HCT116 (cell line): ENCODE data around the gene TMEM182. TPM values are rescaled to one million over a fixed set of nuclear protein-coding genes. Genes with fewer than 3 reads are reported as not detected.

Experiments used
- ATAC-seq: fragments of 200-7000 bp; cut with Tn5 transposase; 2 replicates; pipeline ENCODE4 v1.9.1; 2020; ENCODE audit warnings: mild to moderate bottlenecking, moderate library complexity
- BruUV-seq: library from RNA; stranded (reverse); fragments of 400-500 nt; replicated peaks from 2 replicates; lab custom pipeline; 2021; lab: Mats Ljungman, UMichigan
- CTCF ChIA-PET: fragments of 300-600 bp; sonication (Branson Sonifier 250); formaldehyde crosslinking; loops from one replicate; lab custom pipeline; 2021; ENCODE audit warnings: antibody characterized with exemption; lab: Charles Lee
- POLR2A ChIA-PET: fragments of 300-600, 350-600 bp; sonication (Branson Sonifier 250); formaldehyde crosslinking; loops from one replicate; lab custom pipeline; 2021; ENCODE audit warnings: antibody characterized with exemption; lab: Charles Lee
- RAD21 ChIA-PET, 2 experiments: fragments of 300-600 bp; sonication (Branson Sonifier 250); formaldehyde crosslinking; loops; one replicate each; lab custom pipeline; 2023; ENCODE audit warnings: low total read pairs in 2 of 2; ENCODE audit not compliant: uncharacterized antibody in 2 of 2, unreplicated experiment in 2 of 2, low non-redundant PET in 1 of 2; lab: Charles Lee
- DNase-seq: peaks from one replicate; pipeline ENCODE4 v3.0.0-alpha.2; 2010; ENCODE audit warnings: low read depth, low spot score
- H2AFZ ChIP-seq: fragments of 200-600 bp; shearing (Covaris generic), sonication (generic); 2 replicates; pipeline ENCODE4 v1.6.1; 2017; ENCODE audit warnings: low read depth, mixed run types, mixed read lengths, antibody characterized with exemption, low read length; ENCODE audit not compliant: poor library complexity, severe bottlenecking
- H3K27ac ChIP-seq: 2 replicates; pipeline ENCODE4 v1.5.1; 2012; ENCODE audit warnings: low read depth, low read length
- H3K27me3 ChIP-seq: fragments of 200-600 bp; sonication (generic); 2 replicates; pipeline ENCODE4 v1.6.1; 2016; ENCODE audit warnings: mixed run types, low read length, mixed read lengths; ENCODE audit not compliant: insufficient read depth
- H3K36me3 ChIP-seq, 2 experiments: fragments of 200-500 bp in 1 of 2; fragments of 200-600 bp in 1 of 2; sonication (Bioruptor generic) in 1 of 2; sonication (generic) in 1 of 2; 2 replicates each; pipeline versions ENCODE4 v1.5.1 to v1.6.1; 2014 to 2016; ENCODE audit warnings: low read length in 2 of 2, inconsistent platforms in 1 of 2, mixed read lengths in 1 of 2, mixed run types in 1 of 2; ENCODE audit not compliant: insufficient read depth in 2 of 2, control insufficient read depth in 1 of 2
- H3K4me1 ChIP-seq, 2 experiments: fragments of 200-600 bp in 1 of 2; sonication (generic) in 1 of 2; 2 replicates each; pipeline versions ENCODE4 v1.5.1 to v1.6.1; 2012 to 2017; ENCODE audit warnings: low read length in 2 of 2, inconsistent platforms in 1 of 2, mild to moderate bottlenecking in 1 of 2, mixed read lengths in 1 of 2, mixed run types in 1 of 2, moderate library complexity in 1 of 2; ENCODE audit not compliant: insufficient read depth in 2 of 2, control insufficient read depth in 1 of 2
- H3K4me2 ChIP-seq: fragments of 200-600 bp; sonication (generic); 2 replicates; pipeline ENCODE4 v1.6.1; 2017; ENCODE audit warnings: mixed run types, low read length, mixed read lengths
- H3K4me3 ChIP-seq, 2 experiments: fragments of 200-600 bp in 1 of 2; sonication (generic) in 1 of 2; replicated peaks in 1 of 2; 2 replicates each; pipeline ENCODE4 v1.5.1; 2011 to 2016; ENCODE audit warnings: low read length in 2 of 2, control low read depth in 1 of 2, low read depth in 1 of 2, mild to moderate bottlenecking in 1 of 2, mixed read lengths in 1 of 2, mixed run types in 1 of 2
- H3K79me2 ChIP-seq: fragments of 200-600 bp; sonication (generic); 2 replicates; pipeline ENCODE4 v1.6.1; 2017; ENCODE audit warnings: mild to moderate bottlenecking, mixed run types, low read length, moderate library complexity, mixed read lengths; ENCODE audit not compliant: insufficient read depth
- H3K9ac ChIP-seq: fragments of 200-600 bp; sonication (generic); 2 replicates; pipeline ENCODE4 v1.6.1; 2016; ENCODE audit warnings: low read length, mixed read lengths
- H3K9me2 ChIP-seq: fragments of 200-600 bp; sonication (generic), shearing (Covaris generic); 2 replicates; pipeline ENCODE4 v1.6.1; 2017; ENCODE audit warnings: mixed run types, mild to moderate bottlenecking, moderate library complexity; ENCODE audit not compliant: insufficient read depth
- H3K9me3 ChIP-seq, 2 experiments: fragments of 200-500 bp in 1 of 2; fragments of 200-600 bp in 1 of 2; sonication (Bioruptor generic) in 1 of 2; sonication (generic) in 1 of 2; 2 replicates each; pipeline ENCODE4 v1.6.1; 2014 to 2017; ENCODE audit warnings: low read length in 2 of 2, mixed read lengths in 2 of 2, inconsistent platforms in 1 of 2, low read depth in 1 of 2, mild to moderate bottlenecking in 1 of 2, mixed run types in 1 of 2, moderate library complexity in 1 of 2; ENCODE audit not compliant: control insufficient read depth in 1 of 2, insufficient read depth in 1 of 2
- H4K20me1 ChIP-seq: fragments of 200-600 bp; sonication (generic), shearing (Covaris generic); 2 replicates; pipeline ENCODE4 v1.6.1; 2017; ENCODE audit warnings: mixed run types, mild to moderate bottlenecking, moderate library complexity; ENCODE audit not compliant: insufficient read depth
- EGR1 ChIP-seq: IDR thresholded peaks from 2 replicates; pipeline ENCODE4 v1.6.1; 2012; ENCODE audit warnings: low read depth
- ELF1 ChIP-seq: IDR thresholded peaks from 2 replicates; pipeline ENCODE4 v1.6.1; 2012; ENCODE audit warnings: low read depth, borderline replicate concordance
- JUND ChIP-seq: IDR thresholded peaks from 2 replicates; pipeline ENCODE4 v1.6.1; 2012
- POLR2AphosphoS5 ChIP-seq: IDR thresholded peaks from 2 replicates; pipeline ENCODE4 v1.6.1; 2011; ENCODE audit warnings: mild to moderate bottlenecking, low read depth, low read length, moderate library complexity
- RAD21 ChIP-seq: IDR thresholded peaks from 2 replicates; pipeline ENCODE4 v1.6.1; 2012; ENCODE audit warnings: low read depth, mild to moderate bottlenecking
- SIN3A ChIP-seq: IDR thresholded peaks from 2 replicates; pipeline ENCODE4 v1.6.1; 2012; ENCODE audit warnings: low read depth
- SP1 ChIP-seq: IDR thresholded peaks from 2 replicates; pipeline ENCODE4 v1.6.1; 2012; ENCODE audit warnings: low read depth
- SRF ChIP-seq: IDR thresholded peaks from 2 replicates; pipeline ENCODE4 v1.6.1; 2012; ENCODE audit warnings: low read depth
- YY1 ChIP-seq: IDR thresholded peaks from 2 replicates; pipeline ENCODE4 v1.6.1; 2011; ENCODE audit warnings: low read length, low read depth, moderate library complexity, mild to moderate bottlenecking; ENCODE audit not compliant: insufficient replicate concordance; ENCODE audit errors: extremely low read depth
- ZFX ChIP-seq: fragments of 450-650 bp; IDR thresholded peaks from 2 replicates; pipeline ENCODE4 v1.6.1; 2017
- ZNF274 ChIP-seq: fragments of 200-500 bp; sonication (Bioruptor generic); IDR thresholded peaks from 2 replicates; pipeline ENCODE4 v1.6.1; 2014; ENCODE audit warnings: mild to moderate bottlenecking, low read depth, low read length, inconsistent platforms
- intact Hi-C: fragments of 100-400 bp; cut with micrococcal nuclease; formaldehyde crosslinking; loops from 2 replicates; pipeline ENCODE4 v1.10.0; 2022
- total RNA-seq: library from RNA; stranded (reverse); gene quantifications from one replicate; pipeline ENCODE4 v1.2.1, GENCODE V29; 2021; ENCODE audit not compliant: unreplicated experiment
- TF ChIP-seq, protein P1 (sequence below), 3 experiments: fragments of 200-600 bp in 1 of 3; sonication (generic) in 1 of 3; IDR thresholded peaks in 2 of 3; conservative IDR thresholded peaks in 1 of 3; 2 replicates each; pipeline ENCODE4 v1.5.1; 2012 to 2017; ENCODE audit warnings: low read depth in 2 of 3, low read length in 2 of 3, antibody characterized with exemption in 1 of 3, borderline replicate concordance in 1 of 3, control low read depth in 1 of 3, mild to moderate bottlenecking in 1 of 3, mixed read lengths in 1 of 3, mixed run types in 1 of 3, moderate library complexity in 1 of 3; ENCODE audit not compliant: insufficient read depth in 1 of 3
- TF ChIP-seq, protein P2 (sequence below): IDR thresholded peaks from 2 replicates; pipeline ENCODE4 v1.6.1; 2012
- TF ChIP-seq, protein P3 (sequence below): IDR thresholded peaks from 2 replicates; pipeline ENCODE4 v1.6.1; 2012; ENCODE audit warnings: low read depth

TMEM182 gene
- total RNA-seq, 1 experiment from 2014 or later, result 8.4 TPM

DNA sequence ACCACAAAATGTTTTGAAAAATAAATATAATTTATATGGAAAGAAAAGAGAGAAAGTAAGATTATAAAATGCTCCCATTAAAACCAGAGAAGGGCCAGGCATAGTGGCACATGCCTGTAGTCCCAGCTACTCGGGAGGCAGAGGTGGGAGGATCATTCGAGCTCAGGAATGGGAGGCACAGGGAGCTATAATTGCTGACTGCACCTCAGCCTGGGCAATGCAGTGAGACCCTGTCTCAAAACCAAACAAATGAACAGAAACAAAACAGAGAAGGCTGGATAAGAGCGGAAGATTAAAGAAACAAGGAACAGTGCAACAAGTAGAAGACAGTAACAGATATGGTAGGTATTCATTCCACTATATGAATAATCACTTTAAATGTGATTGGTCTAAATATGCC lies 18.6 kb upstream of the TMEM182 start (continued):
- TF ChIP-seq, protein P1, sequence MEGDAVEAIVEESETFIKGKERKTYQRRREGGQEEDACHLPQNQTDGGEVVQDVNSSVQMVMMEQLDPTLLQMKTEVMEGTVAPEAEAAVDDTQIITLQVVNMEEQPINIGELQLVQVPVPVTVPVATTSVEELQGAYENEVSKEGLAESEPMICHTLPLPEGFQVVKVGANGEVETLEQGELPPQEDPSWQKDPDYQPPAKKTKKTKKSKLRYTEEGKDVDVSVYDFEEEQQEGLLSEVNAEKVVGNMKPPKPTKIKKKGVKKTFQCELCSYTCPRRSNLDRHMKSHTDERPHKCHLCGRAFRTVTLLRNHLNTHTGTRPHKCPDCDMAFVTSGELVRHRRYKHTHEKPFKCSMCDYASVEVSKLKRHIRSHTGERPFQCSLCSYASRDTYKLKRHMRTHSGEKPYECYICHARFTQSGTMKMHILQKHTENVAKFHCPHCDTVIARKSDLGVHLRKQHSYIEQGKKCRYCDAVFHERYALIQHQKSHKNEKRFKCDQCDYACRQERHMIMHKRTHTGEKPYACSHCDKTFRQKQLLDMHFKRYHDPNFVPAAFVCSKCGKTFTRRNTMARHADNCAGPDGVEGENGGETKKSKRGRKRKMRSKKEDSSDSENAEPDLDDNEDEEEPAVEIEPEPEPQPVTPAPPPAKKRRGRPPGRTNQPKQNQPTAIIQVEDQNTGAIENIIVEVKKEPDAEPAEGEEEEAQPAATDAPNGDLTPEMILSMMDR (IDR thresholded peaks at IDR 0.05 in 2 of 3, conservative IDR thresholded peaks at IDR 0.05 in 1 of 3; ENCODE audit: borderline replicate concordance in 1 of 3, insufficient read depth in 1 of 3, low read depth in 2 of 3, low read length in 2 of 3), result no peak
- no peak for TF ChIP-seq SP1
- no peak for TF ChIP-seq SRF
- TF ChIP-seq, protein P2, sequence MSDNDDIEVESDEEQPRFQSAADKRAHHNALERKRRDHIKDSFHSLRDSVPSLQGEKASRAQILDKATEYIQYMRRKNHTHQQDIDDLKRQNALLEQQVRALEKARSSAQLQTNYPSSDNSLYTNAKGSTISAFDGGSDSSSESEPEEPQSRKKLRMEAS, result no peak

DNA sequence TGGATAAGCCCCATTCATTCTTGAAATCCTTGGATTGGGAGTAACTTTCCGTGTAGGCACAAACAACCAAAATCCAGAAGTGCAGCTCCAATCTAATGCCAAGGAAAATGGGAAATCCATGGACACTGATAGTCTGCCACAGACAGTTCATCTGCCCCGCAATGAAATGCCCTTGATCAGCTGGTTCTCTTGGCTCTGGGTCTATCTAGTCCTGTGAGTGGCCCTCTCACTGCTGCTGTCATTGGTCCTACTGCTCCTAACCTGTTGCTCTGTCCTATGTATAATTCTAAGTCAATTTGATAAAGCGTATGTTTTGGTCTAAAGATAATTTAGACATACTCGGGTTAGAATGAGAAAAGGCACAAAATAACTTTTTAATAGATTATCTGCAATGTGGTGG lies 13.7 kb upstream of the TMEM182 start:
- H4K20me1 ChIP-seq, result no peaks in the 10 kb centered on the region
- H3K4me1 ChIP-seq, result no peaks in the 10 kb centered on the region
- H3K9ac ChIP-seq, result no peak overlapping the region
- H3K27me3 ChIP-seq, result no peaks in the 10 kb centered on the region
- DNase-seq, result no peak
- H3K79me2 ChIP-seq, result no peaks in the 10 kb centered on the region
- H3K9me2 ChIP-seq, result no peaks in the 10 kb centered on the region
- ChIA-PET POLR2A (no interaction called here), CTCF (no interaction called here)
- H3K9me3 ChIP-seq, result no peaks in the 10 kb centered on the region
- H2AFZ ChIP-seq, result no peak overlapping the region
- no peak overlapping the region for H3K4me2 ChIP-seq
- ATAC-seq, result no peak
- H3K4me3 ChIP-seq, result no peak overlapping the region
- intact Hi-C loops, result no loop called here
- TF ChIP-seq ZNF274 (no peak), ZFX (no peak), ELF1 (no peak), RAD21 (no peak), EGR1 (no peak), SIN3A (no peak), JUND (no peak), YY1 (no peak), POLR2AphosphoS5 (no peak)
- TF ChIP-seq, protein P3, sequence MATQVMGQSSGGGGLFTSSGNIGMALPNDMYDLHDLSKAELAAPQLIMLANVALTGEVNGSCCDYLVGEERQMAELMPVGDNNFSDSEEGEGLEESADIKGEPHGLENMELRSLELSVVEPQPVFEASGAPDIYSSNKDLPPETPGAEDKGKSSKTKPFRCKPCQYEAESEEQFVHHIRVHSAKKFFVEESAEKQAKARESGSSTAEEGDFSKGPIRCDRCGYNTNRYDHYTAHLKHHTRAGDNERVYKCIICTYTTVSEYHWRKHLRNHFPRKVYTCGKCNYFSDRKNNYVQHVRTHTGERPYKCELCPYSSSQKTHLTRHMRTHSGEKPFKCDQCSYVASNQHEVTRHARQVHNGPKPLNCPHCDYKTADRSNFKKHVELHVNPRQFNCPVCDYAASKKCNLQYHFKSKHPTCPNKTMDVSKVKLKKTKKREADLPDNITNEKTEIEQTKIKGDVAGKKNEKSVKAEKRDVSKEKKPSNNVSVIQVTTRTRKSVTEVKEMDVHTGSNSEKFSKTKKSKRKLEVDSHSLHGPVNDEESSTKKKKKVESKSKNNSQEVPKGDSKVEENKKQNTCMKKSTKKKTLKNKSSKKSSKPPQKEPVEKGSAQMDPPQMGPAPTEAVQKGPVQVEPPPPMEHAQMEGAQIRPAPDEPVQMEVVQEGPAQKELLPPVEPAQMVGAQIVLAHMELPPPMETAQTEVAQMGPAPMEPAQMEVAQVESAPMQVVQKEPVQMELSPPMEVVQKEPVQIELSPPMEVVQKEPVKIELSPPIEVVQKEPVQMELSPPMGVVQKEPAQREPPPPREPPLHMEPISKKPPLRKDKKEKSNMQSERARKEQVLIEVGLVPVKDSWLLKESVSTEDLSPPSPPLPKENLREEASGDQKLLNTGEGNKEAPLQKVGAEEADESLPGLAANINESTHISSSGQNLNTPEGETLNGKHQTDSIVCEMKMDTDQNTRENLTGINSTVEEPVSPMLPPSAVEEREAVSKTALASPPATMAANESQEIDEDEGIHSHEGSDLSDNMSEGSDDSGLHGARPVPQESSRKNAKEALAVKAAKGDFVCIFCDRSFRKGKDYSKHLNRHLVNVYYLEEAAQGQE, result no peak
- TF ChIP-seq, all 23 proteins: peak for 0
- RAD21 ChIA-PET, result no interaction called here
- H3K36me3 ChIP-seq, result no peaks in the 10 kb centered on the region
- no peak overlapping the region for H3K27ac ChIP-seq
- no TSS peak for BruUV-seq
